Measurements from ENCODE around the gene SLC25A21.

SLC25A21 gene

GRCh38 chr14:36884049-36884448, 288.4 kb downstream of the SLC25A21 start:
- TF ChIP-seq CTCF (IDR thresholded peaks at IDR 0.05; ENCODE audit: low read depth, low read length): no peak

GRCh38 chr14:36880276-36880675, 292.1 kb downstream of the SLC25A21 start:
- no peak for TF ChIP-seq CTCF (IDR thresholded peaks at IDR 0.05; ENCODE audit: low read depth, low read length)
- DNase-seq (ENCODE audit: extremely low read depth, low read depth): no peak

More at GRCh38 chr14:36884049-36884448, 288.4 kb downstream of the SLC25A21 start:
- DNase-seq (ENCODE audit: extremely low read depth, low read depth): no peak

- DNase-seq (ENCODE audit: extremely low read depth, low read depth): no peak
- no peak for TF ChIP-seq CTCF (IDR thresholded peaks at IDR 0.05; ENCODE audit: low read depth, low read length)
These were observed 292.8 kb downstream of the SLC25A21 start for GRCh38 chr14:36879558-36879957.

- no peak for DNase-seq (ENCODE audit: extremely low read depth, low read depth)
- no peak for TF ChIP-seq CTCF (IDR thresholded peaks at IDR 0.05; ENCODE audit: low read depth, low read length)
These were observed 297.8 kb downstream of the SLC25A21 start for GRCh38 chr14:36874396-36875138.

GRCh38 chr14:36870776-36871175, 301.6 kb downstream of the SLC25A21 start:
- no peak for TF ChIP-seq CTCF (IDR thresholded peaks at IDR 0.05; ENCODE audit: low read depth, low read length)
- no peak for DNase-seq (ENCODE audit: extremely low read depth, low read depth)

GRCh38 chr14:36869125-36869524, 303.3 kb downstream of the SLC25A21 start:
- no peak for DNase-seq (ENCODE audit: extremely low read depth, low read depth)
- TF ChIP-seq CTCF (IDR thresholded peaks at IDR 0.05; ENCODE audit: low read depth, low read length): no peak

- no peak for TF ChIP-seq CTCF (IDR thresholded peaks at IDR 0.05; ENCODE audit: low read depth, low read length)
- DNase-seq (ENCODE audit: extremely low read depth, low read depth): no peak
These were observed 305.5 kb downstream of the SLC25A21 start for GRCh38 chr14:36866867-36867266.

Data from AG09319 (cell line).